ENCODE data around the gene MAGEH1. TPM values are rescaled to one million over a fixed set of nuclear protein-coding genes. Genes with fewer than 3 reads are reported as not detected.
"Not testable (repeated sequence)": the region's sequence is repeated elsewhere in the genome, so short reads cannot be mapped to it uniquely, and the experiment has no call there.

MAGEH1 gene
- polyA plus RNA-seq, 2 donors, result 3.7 to 5.6 TPM

DNA sequence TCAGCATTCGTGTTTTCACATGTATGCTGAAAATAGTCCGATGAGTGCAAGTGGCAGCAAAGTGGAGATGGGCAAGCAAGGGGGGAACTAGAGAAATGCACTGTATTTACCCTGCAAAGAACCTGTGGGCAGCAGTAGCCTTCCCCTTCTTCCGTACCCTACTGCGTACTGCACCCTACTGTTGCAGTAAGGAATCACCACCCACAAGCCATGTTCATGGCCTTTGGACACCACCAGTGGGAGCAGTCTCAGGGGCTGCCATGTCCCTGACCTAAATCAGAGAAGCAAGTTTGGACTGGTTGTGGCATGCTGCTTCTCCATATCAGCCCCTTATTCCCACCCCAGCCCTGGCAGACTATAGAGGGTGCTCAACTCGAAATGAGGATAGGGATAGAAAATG is 12.1 kb downstream of the MAGEH1 start:
- WGBS, 2 donors, result no CpG with 5 or more reads among the region's 5 CpGs
- H3K36me3 ChIP-seq (ENCODE audit: control insufficient read depth in 2 of 2, insufficient read depth in 2 of 2, low read length in 1 of 2), result not testable (repeated sequence)

DNA sequence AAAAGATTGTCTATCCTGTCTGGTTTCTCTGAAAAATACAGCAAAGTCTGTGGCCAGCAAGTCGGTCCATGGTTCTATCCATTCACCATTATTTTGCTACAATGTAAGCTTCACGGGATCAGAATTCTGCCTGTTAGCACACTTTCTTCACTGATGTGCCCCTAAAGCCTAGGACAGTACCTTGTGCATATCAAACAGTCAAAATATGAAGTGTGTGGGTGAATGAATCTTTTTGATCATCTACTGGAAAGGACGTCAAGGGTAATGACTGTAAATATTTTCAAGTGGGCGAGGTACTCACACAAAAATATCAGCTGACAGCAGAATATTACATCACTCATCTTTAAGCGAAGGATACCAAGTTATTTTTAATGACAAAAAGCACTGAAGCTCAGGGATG is 13.2 kb downstream of the MAGEH1 start:
- WGBS, 2 donors, result no CpG with 5 or more reads among the region's 5 CpGs
- not testable (repeated sequence) for H3K27ac ChIP-seq (ENCODE audit: low read depth in 2 of 2, low read length in 1 of 2); H3K36me3 ChIP-seq (ENCODE audit: control insufficient read depth in 2 of 2, insufficient read depth in 2 of 2, low read length in 1 of 2); H3K27me3 ChIP-seq (ENCODE audit: control insufficient read depth in 1 of 2, insufficient read depth in 2 of 2, low read length in 2 of 2); H3K4me3 ChIP-seq (ENCODE audit: low read depth in 1 of 2, low read length in 2 of 2); H3K4me1 ChIP-seq (ENCODE audit: control insufficient read depth in 2 of 2, insufficient read depth in 2 of 2, low read length in 1 of 2); H3K9me3 ChIP-seq (ENCODE audit: control insufficient read depth in 2 of 2, insufficient read depth in 1 of 2, low read depth in 1 of 2, low read length in 1 of 2)

More for the DNA sequence above, 12.1 kb downstream of the MAGEH1 start:
- not testable (repeated sequence) for H3K4me3 ChIP-seq (ENCODE audit: low read depth in 1 of 2, low read length in 2 of 2); H3K27me3 ChIP-seq (ENCODE audit: control insufficient read depth in 1 of 2, insufficient read depth in 2 of 2, low read length in 2 of 2); H3K27ac ChIP-seq (ENCODE audit: low read depth in 2 of 2, low read length in 1 of 2); H3K9me3 ChIP-seq (ENCODE audit: control insufficient read depth in 2 of 2, insufficient read depth in 1 of 2, low read depth in 1 of 2, low read length in 1 of 2); H3K4me1 ChIP-seq (ENCODE audit: control insufficient read depth in 2 of 2, insufficient read depth in 2 of 2, low read length in 1 of 2)

DNA sequence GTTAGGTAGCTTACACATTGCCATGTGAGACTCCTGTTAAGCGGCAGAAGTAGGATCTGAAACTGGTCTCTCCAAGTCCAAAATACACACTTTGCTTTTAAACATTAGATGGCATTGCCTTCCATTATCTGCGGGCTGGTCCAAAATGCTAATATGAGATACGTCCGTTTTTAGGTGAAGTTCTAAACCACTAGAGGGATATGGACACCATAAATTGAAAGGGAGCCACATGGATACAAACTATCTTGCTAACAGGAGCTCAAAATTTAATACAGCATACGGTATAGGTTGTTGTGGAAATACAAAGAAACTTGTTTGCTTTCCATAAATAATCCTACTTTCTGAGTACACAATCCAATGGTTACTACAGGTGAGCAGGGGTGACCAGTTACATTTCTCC is 13.9 kb downstream of the MAGEH1 start:
- not testable (repeated sequence) for H3K27ac ChIP-seq (ENCODE audit: low read depth in 2 of 2, low read length in 1 of 2); H3K27me3 ChIP-seq (ENCODE audit: control insufficient read depth in 1 of 2, insufficient read depth in 2 of 2, low read length in 2 of 2); H3K9me3 ChIP-seq (ENCODE audit: control insufficient read depth in 2 of 2, insufficient read depth in 1 of 2, low read depth in 1 of 2, low read length in 1 of 2); H3K4me1 ChIP-seq (ENCODE audit: control insufficient read depth in 2 of 2, insufficient read depth in 2 of 2, low read length in 1 of 2); H3K4me3 ChIP-seq (ENCODE audit: low read depth in 1 of 2, low read length in 2 of 2); H3K36me3 ChIP-seq (ENCODE audit: control insufficient read depth in 2 of 2, insufficient read depth in 2 of 2, low read length in 1 of 2)
- WGBS, 2 donors, result no CpG with 5 or more reads among the region's 5 CpGs

DNA sequence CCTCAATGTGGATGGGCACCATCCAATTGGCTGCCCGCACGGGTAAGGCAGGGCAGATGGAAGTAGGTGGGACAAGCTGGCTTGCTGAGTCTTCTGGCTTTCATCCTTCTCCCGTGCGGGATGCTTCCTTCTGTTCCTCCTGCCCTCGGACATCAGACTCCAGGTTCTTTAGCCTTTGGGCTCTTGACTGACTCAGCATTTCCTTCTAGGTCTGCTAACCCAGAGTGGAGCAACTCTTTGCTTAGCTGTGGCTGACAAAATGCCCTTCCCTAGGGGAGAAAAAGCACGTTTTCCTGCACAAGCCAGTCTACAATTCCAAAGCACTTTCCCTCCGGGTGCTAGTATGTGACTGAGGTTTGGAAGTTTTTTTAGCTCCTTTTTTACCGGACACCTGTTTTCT is 28.0 kb downstream of the MAGEH1 start:
- WGBS, 2 donors, result 66 to 84% methylated on average over 4 to 5 of the region's 8 CpGs
- not testable (repeated sequence) for H3K4me3 ChIP-seq (ENCODE audit: low read depth in 1 of 2, low read length in 2 of 2); H3K27me3 ChIP-seq (ENCODE audit: control insufficient read depth in 1 of 2, insufficient read depth in 2 of 2, low read length in 2 of 2); H3K36me3 ChIP-seq (ENCODE audit: control insufficient read depth in 2 of 2, insufficient read depth in 2 of 2, low read length in 1 of 2); H3K27ac ChIP-seq (ENCODE audit: low read depth in 2 of 2, low read length in 1 of 2); H3K4me1 ChIP-seq (ENCODE audit: control insufficient read depth in 2 of 2, insufficient read depth in 2 of 2, low read length in 1 of 2); H3K9me3 ChIP-seq (ENCODE audit: control insufficient read depth in 2 of 2, insufficient read depth in 1 of 2, low read depth in 1 of 2, low read length in 1 of 2)

DNA sequence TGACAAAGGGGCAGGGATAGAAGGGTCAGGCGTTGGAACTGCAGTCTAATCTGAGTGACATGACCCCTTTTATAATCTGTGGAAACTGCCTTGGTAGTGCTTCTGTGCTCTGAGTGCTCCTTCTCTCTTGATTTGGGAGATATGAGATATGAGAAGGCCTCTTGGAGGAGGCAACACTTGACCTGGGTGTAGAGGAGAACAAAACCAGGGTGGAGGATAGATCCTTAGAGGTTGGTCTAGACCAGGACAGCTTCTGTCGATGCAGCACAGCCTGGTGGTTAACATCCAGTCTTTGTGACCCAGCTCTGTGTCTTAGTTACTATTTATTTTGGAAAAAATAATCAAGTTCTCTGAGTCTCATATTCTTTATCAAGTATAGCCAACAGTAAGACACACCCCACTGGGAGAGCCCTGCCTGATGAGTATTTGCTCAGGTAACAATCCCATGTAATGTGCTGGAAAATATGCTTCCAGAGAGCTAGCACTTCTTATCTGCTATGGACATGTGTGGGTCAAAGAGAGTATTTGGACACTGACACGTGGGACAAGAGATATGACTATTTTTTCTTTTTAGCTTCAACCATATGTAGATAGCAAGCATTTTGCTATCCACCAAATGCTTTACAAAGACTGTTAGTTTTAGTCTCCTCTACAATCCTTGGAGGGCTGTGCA is 28.6 kb downstream of the MAGEH1 start:
- Histone ChIP-seq H3K27me3 (ENCODE audit: control insufficient read depth in 1 of 2, insufficient read depth in 2 of 2, low read length in 2 of 2) (no peaks in the 10 kb centered on the region), H3K27ac (ENCODE audit: low read depth in 2 of 2, low read length in 1 of 2) (no peak overlapping the region), H3K4me3 (ENCODE audit: low read depth in 1 of 2, low read length in 2 of 2) (no peak overlapping the region), H3K9me3 (ENCODE audit: control insufficient read depth in 2 of 2, insufficient read depth in 1 of 2, low read depth in 1 of 2, low read length in 1 of 2) (no peaks in the 10 kb centered on the region), H3K36me3 (ENCODE audit: control insufficient read depth in 2 of 2, insufficient read depth in 2 of 2, low read length in 1 of 2) (no peaks in the 10 kb centered on the region), H3K4me1 (ENCODE audit: control insufficient read depth in 2 of 2, insufficient read depth in 2 of 2, low read length in 1 of 2) (no peaks in the 10 kb centered on the region)
- WGBS, 2 donors, result 49 to 79% methylated on average over 3 of the region's 3 CpGs

DNA sequence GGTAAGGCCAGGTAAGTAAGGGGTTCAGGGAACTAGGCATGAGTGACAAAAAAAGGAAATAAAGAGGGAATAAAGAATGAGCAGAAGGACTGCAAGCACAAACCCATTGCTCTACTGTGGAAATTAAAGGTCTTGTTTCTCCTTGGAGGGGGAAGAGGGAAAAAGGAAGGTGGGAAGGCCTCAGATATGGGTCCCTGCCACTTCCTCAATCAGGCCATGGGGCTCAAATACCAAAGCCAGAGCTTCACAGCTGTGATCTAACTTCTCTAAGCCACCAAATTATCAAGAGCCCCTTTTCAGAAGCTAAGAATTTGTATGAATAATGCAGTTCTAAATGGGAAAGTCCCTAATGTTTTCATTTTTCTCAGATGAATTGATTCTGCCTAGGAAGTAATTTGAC is 33.0 kb downstream of the MAGEH1 start:
- Histone ChIP-seq H3K4me3 (ENCODE audit: low read depth in 1 of 2, low read length in 2 of 2) (no peak overlapping the region), H3K4me1 (ENCODE audit: control insufficient read depth in 2 of 2, insufficient read depth in 2 of 2, low read length in 1 of 2) (no peaks in the 10 kb centered on the region), H3K36me3 (ENCODE audit: control insufficient read depth in 2 of 2, insufficient read depth in 2 of 2, low read length in 1 of 2) (no peaks in the 10 kb centered on the region), H3K27me3 (ENCODE audit: control insufficient read depth in 1 of 2, insufficient read depth in 2 of 2, low read length in 2 of 2) (no peaks in the 10 kb centered on the region), H3K9me3 (ENCODE audit: control insufficient read depth in 2 of 2, insufficient read depth in 1 of 2, low read depth in 1 of 2, low read length in 1 of 2) (no peaks in the 10 kb centered on the region), H3K27ac (ENCODE audit: low read depth in 2 of 2, low read length in 1 of 2) (no peak overlapping the region)

DNA sequence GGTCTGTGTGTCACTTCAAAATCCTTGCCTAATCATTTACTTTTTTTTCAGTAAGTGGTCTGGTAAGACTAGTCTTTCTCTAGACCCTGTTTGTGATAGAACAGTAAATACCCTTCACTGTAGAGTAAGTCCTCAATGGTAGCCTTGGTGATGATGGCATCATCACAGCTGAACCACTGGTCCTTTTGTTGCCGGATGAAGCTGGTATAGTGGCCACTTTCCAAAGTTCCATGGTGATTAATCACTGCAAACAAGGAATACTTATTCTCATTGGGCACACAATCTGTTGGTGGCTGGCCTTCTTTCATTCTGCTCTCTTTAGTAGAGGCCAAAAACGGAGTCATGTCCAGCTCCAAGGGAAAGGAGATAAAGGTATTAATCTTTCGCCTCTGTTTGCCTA is 34.8 kb downstream of the MAGEH1 start:
- H3K27ac ChIP-seq (ENCODE audit: low read depth in 2 of 2, low read length in 1 of 2), result no peak overlapping the region
- no peak overlapping the region for H3K4me3 ChIP-seq (ENCODE audit: low read depth in 1 of 2, low read length in 2 of 2)
- no peaks in the 10 kb centered on the region for H3K36me3 ChIP-seq (ENCODE audit: control insufficient read depth in 2 of 2, insufficient read depth in 2 of 2, low read length in 1 of 2)
- no peaks in the 10 kb centered on the region for H3K27me3 ChIP-seq (ENCODE audit: control insufficient read depth in 1 of 2, insufficient read depth in 2 of 2, low read length in 2 of 2)
- WGBS, 2 donors, result 55 to 63% methylated on average over 3 of the region's 3 CpGs
- H3K9me3 ChIP-seq (ENCODE audit: control insufficient read depth in 2 of 2, insufficient read depth in 1 of 2, low read depth in 1 of 2, low read length in 1 of 2), result no peaks in the 10 kb centered on the region
- no peaks in the 10 kb centered on the region for H3K4me1 ChIP-seq (ENCODE audit: control insufficient read depth in 2 of 2, insufficient read depth in 2 of 2, low read length in 1 of 2)

DNA sequence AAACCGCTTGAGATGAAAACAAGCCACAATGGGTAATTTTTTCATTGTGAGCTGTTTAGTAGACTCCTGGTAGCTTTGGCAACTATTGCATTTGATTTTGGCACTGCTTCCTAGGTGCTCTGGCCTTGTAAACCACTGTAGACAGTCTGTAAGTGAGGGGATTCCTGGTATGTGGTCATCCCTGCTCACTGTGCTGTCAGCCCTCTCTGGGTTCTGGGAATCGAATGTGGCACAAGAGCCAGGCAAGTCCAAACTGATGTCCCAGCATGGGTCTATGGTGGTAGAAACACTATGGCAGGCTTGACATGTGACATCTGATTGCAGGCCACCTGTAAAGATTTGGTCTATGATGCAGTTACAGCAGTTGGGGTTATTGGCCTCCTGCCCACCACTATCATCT is 35.2 kb downstream of the MAGEH1 start:
- Histone ChIP-seq H3K9me3 (ENCODE audit: control insufficient read depth in 2 of 2, insufficient read depth in 1 of 2, low read depth in 1 of 2, low read length in 1 of 2) (no peaks in the 10 kb centered on the region), H3K27ac (ENCODE audit: low read depth in 2 of 2, low read length in 1 of 2) (no peak overlapping the region)
- WGBS, 2 donors, result 77 to 84% methylated on average over 2 of the region's 2 CpGs

DNA sequence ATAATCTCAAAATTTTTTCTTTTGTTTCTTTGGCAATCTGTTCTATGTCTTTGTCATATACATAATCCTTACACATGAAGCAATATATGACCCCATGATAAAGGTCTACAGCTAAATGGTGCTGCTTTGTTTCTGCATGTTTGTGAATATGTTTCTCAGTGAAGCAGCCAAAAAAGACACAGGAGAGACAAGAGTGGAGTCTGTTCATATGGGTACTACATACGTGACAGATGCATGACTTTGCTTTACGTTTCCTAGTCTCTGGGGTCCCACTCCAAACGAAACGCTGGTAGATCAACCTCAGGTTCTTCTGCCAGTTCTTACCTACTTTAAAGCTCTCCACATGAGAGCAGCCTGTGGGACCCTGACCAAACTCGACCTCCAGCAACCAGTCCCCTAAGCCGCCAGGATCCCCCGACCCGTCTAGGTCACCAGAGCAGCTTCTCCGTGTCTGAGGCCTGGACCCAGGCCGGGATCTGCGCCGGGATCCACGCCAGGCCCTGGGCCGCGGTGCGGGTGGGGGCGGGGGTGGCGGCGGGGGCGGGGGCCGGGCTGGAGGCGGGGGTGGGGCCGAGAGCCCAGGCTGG is 36.2 kb downstream of the MAGEH1 start:
- Histone ChIP-seq H3K4me1 (ENCODE audit: control insufficient read depth in 2 of 2, insufficient read depth in 2 of 2, low read length in 1 of 2) (no peaks in the 10 kb centered on the region), H3K36me3 (ENCODE audit: control insufficient read depth in 2 of 2, insufficient read depth in 2 of 2, low read length in 1 of 2) (no peaks in the 10 kb centered on the region), H3K9me3 (ENCODE audit: control insufficient read depth in 2 of 2, insufficient read depth in 1 of 2, low read depth in 1 of 2, low read length in 1 of 2) (no peaks in the 10 kb centered on the region), H3K27ac (ENCODE audit: low read depth in 2 of 2, low read length in 1 of 2) (peak overlapping the region; percentile 54 to 93), H3K27me3 (ENCODE audit: control insufficient read depth in 1 of 2, insufficient read depth in 2 of 2, low read length in 2 of 2) (no peaks in the 10 kb centered on the region), H3K4me3 (ENCODE audit: low read depth in 1 of 2, low read length in 2 of 2) (peak overlapping the region in 1 of 2 donors; percentile 53)
- 3 to 31% methylated on average over 18 to 23 of the region's 23 CpGs for WGBS, 2 donors

More for the DNA sequence above, 35.2 kb downstream of the MAGEH1 start:
- Histone ChIP-seq H3K36me3 (ENCODE audit: control insufficient read depth in 2 of 2, insufficient read depth in 2 of 2, low read length in 1 of 2) (no peaks in the 10 kb centered on the region), H3K27me3 (ENCODE audit: control insufficient read depth in 1 of 2, insufficient read depth in 2 of 2, low read length in 2 of 2) (no peaks in the 10 kb centered on the region), H3K4me1 (ENCODE audit: control insufficient read depth in 2 of 2, insufficient read depth in 2 of 2, low read length in 1 of 2) (no peaks in the 10 kb centered on the region), H3K4me3 (ENCODE audit: low read depth in 1 of 2, low read length in 2 of 2) (no peak overlapping the region)

DNA sequence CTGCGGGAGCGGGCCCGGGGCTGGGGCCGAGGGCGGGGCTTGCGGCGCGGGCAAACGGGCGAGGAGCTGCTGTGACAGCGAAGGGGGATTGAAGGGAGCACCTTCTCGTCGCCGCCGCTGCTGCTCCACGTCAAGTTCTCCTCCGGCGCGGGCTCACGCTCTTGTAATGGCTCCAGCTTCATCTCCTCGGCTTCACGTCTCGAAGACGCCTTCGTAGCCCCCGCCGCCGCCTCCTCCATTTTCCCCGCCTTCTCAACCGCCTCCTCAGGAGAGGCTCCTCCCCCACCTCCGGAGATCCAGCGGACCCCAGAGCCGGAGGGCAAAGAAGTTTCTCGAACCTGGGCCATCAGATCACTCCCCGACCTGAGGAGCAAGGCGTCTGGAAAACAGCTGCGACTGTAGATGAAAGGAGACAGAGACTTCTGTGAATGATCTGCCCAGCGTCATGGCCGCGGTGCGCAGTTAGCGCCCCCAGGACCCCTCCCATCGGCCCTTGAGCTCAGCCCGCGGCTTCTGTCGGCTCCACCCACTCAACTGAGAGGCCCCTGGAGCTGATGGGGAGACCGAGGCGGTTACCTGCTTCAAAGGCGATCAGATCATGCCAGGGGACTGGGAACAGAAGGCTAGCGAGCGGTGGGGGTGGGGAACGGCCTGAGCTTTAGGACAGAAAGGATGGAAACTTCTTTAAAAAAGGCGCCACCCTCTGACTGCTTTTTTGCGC is 36.8 kb downstream of the MAGEH1 start:
- Histone ChIP-seq H3K9me3 (ENCODE audit: control insufficient read depth in 2 of 2, insufficient read depth in 1 of 2, low read depth in 1 of 2, low read length in 1 of 2) (no peaks in the 10 kb centered on the region), H3K36me3 (ENCODE audit: control insufficient read depth in 2 of 2, insufficient read depth in 2 of 2, low read length in 1 of 2) (no peaks in the 10 kb centered on the region), H3K27me3 (ENCODE audit: control insufficient read depth in 1 of 2, insufficient read depth in 2 of 2, low read length in 2 of 2) (no peaks in the 10 kb centered on the region), H3K4me1 (ENCODE audit: control insufficient read depth in 2 of 2, insufficient read depth in 2 of 2, low read length in 1 of 2) (no peaks in the 10 kb centered on the region), H3K4me3 (ENCODE audit: low read depth in 1 of 2, low read length in 2 of 2) (peak overlapping the region; percentile 53 to 65), H3K27ac (ENCODE audit: low read depth in 2 of 2, low read length in 1 of 2) (peak overlapping the region; percentile 86 to 93)
- 1 to 38% methylated on average over 39 to 54 of the region's 54 CpGs for WGBS, 2 donors

Data from esophagus (tissue), 2 donors.